ENCODE data around the gene DELE1.

DNA sequence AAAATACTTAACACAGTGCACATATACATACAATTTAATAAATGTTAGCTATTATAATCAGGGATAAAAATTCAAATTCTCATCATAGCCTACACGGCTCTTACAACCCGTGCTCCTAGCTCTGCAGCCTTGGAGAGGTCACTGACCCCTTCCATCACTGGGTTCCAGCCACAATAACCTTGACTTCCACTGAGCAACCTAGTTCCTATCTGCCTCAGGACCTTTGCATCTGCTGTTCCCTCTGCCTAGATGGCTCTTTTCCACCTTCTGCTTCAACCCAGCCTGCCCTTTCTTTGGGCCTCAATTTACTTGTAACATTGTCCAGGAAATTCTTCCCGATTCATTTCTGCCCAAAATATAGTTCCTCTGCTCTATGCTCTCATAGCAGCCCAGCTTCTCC is 8.9 kb upstream of the DELE1 start:
- TF ChIP-seq, protein P1, sequence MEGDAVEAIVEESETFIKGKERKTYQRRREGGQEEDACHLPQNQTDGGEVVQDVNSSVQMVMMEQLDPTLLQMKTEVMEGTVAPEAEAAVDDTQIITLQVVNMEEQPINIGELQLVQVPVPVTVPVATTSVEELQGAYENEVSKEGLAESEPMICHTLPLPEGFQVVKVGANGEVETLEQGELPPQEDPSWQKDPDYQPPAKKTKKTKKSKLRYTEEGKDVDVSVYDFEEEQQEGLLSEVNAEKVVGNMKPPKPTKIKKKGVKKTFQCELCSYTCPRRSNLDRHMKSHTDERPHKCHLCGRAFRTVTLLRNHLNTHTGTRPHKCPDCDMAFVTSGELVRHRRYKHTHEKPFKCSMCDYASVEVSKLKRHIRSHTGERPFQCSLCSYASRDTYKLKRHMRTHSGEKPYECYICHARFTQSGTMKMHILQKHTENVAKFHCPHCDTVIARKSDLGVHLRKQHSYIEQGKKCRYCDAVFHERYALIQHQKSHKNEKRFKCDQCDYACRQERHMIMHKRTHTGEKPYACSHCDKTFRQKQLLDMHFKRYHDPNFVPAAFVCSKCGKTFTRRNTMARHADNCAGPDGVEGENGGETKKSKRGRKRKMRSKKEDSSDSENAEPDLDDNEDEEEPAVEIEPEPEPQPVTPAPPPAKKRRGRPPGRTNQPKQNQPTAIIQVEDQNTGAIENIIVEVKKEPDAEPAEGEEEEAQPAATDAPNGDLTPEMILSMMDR (IDR thresholded peaks at IDR 0.05) = no peak
- TF ChIP-seq EP300 (IDR thresholded peaks at IDR 0.05) = no peak
- no peak for TF ChIP-seq POLR2AphosphoS5 (IDR thresholded peaks at IDR 0.05)
- no peak for TF ChIP-seq POLR2A (IDR thresholded peaks at IDR 0.05)

Measured in sigmoid colon (tissue), 4 donors.